Subcutaneous adipose tissue (tissue), 4 donors: ENCODE data around the gene HDX. TPM values are rescaled to one million over a fixed set of nuclear protein-coding genes. Genes with fewer than 3 reads are reported as not detected.

ENCODE experiments used
- total RNA-seq, 4 donors: library from RNA; depleted of rRNA; stranded (reverse); fragments of >200 nt; gene quantifications; one replicate each; pipeline ENCODE4 v1.1.0, GENCODE V29; 2016
- TF ChIP-seq, protein P1 (sequence below): fragments of 450-650 bp; IDR thresholded peaks from one replicate; pipeline ENCODE4 v1.5.1; 2016; ENCODE audit warnings: low read depth, mild to moderate bottlenecking, control low read depth, antibody characterized with exemption, moderate library complexity

Gene HDX
- total RNA-seq, 4 donors from 2014 or later = 1.7 to 8.3 (median 7.4) TPM

DNA sequence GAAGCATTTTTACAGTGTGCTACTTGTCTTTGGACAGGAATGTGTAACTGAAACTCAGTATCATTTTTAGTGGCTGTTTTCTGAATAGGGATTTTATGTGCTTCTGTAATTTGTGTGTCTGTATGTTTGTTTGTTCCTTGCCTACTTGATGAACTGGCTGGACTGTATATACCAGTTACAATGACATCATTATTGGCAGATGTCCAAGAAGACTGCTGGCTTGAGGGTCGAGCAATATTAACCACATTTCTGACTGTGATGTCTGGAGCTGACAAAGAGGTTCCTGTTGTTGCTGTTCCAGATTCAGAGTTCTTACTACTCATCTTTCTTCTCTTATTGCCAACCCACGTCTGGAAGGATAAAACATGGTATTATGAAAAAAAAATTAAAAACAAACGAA is 33.0 kb downstream of the HDX start:
- TF ChIP-seq, protein P1, sequence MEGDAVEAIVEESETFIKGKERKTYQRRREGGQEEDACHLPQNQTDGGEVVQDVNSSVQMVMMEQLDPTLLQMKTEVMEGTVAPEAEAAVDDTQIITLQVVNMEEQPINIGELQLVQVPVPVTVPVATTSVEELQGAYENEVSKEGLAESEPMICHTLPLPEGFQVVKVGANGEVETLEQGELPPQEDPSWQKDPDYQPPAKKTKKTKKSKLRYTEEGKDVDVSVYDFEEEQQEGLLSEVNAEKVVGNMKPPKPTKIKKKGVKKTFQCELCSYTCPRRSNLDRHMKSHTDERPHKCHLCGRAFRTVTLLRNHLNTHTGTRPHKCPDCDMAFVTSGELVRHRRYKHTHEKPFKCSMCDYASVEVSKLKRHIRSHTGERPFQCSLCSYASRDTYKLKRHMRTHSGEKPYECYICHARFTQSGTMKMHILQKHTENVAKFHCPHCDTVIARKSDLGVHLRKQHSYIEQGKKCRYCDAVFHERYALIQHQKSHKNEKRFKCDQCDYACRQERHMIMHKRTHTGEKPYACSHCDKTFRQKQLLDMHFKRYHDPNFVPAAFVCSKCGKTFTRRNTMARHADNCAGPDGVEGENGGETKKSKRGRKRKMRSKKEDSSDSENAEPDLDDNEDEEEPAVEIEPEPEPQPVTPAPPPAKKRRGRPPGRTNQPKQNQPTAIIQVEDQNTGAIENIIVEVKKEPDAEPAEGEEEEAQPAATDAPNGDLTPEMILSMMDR = no peak

DNA sequence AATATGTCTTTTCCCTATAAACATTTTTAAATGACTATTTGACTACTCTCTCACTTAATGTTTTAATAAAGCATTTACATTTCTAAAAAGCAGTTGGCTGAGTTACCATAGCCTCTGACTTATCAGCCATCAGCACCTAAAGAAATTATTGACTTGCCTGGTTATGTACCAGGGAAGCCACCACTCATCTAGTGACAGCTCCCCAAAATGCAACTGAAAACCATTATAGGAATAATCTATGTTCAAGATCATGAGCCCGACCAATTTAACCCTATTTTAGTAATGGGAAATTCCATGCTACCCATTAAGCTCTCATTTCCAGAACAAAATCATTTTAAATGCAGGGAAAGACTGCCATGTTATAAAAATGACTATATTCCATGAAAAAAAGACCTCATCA is 34.4 kb downstream of the HDX start:
- TF ChIP-seq, protein P1 = no peak

GRCh38 chrX:84453351-84454246 is 48.7 kb downstream of the HDX start:
- TF ChIP-seq, protein P1 = no peak

DNA sequence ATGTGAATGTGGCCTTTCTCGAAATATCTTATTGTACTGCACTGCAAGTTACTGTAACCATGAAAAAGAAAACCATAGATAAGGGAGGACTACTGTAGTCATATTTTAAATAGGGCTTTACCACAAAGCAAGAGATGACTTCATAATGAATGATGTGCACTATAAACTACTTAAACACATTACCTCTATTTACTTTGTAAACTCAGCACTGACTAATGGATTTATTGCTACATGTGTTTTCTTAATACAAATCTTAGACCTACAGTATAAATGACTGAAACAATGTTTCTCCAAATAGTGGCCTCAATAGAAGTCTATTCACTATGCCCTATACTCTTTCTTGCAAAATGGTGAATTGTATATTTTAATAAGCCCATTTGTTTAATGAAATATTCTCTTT is 61.1 kb downstream of the HDX start:
- TF ChIP-seq, protein P1 = no peak

DNA sequence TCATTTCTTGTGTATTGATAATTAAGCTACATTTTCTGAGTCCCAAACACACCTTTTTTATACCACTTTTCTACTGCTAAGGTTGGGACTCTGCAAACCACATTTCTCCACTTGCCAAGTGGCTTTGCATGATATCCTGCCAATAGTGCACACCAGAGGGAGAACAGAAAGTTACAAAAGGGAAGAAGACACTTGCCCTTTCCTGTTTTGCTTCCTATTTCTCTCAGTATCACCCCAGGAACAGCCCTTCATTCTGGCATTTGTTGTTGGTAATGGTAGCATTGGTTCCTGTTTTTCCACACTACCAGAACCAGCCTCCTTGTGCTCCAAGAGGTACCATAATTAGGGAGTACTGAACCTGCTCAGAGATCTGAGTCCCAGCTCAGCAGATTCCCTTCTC is 87.1 kb downstream of the HDX start:
- TF ChIP-seq, protein P1 = no peak

- TF ChIP-seq, protein P1 = no peak
Observed at GRCh38 chrX:84363663-84364062, 138.6 kb downstream of the HDX start.

GRCh38 chrX:84363051-84363450 is 139.2 kb downstream of the HDX start:
- TF ChIP-seq, protein P1 = no peak
